ENCODE results near the gene KCNQ1.

The KCNQ1 gene

DNA sequence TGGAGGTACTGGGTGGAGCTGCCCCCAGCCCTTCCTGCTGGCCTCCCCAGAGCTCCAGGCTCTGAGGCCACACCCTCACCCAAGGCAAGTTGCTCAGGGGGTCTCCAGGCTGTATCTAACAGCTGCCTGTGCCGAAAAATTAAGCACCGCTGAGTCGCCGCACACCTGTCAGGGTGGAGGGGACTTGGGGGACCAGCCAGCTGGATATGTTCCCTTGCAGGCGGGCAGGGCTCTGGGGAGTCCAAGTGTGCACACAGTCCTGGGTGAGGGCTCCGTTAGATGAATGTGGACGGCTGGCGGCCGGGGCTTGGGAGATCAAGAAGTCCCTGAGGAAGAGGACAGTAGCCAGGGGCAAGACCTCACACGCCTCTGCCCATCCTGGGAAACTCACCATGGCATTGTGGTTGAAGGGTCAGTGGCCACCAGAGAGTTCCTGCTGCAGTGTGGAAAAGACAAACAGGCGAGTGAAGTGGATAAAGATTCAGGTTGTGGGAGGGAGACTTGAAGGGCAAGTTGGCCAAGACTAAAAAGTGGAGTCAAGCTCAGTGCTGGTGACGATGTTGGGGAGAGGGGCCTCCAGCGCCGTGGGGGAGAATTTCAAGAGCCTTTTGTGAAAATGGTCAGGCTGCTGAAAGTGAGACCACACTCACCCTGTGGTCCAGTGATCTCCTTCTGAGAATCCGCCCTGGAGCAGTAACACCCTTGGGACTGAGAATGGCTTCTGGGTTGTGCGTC is 371.1 kb downstream of the KCNQ1 start:
- DNase-seq = no peak

DNA sequence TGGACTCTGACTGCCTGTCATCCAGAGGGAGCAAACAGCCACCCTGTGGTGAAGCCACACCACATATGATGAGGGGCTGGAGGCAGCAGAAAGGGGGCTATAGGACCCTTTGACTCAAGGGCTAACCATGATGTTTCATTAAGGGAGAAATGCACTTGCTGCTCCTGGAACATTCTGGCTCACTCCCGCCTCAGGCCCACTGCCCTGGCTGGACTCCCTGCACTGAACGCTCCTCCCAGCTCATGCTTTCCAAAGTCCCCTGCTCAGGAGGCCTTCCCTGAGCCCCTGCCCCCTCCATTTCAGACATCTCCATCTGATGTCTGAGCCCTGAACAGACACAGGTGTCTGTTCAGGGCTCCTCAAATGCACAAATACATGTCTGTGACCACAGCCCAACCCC is 371.7 kb downstream of the KCNQ1 start:
- no peak for DNase-seq

DNA sequence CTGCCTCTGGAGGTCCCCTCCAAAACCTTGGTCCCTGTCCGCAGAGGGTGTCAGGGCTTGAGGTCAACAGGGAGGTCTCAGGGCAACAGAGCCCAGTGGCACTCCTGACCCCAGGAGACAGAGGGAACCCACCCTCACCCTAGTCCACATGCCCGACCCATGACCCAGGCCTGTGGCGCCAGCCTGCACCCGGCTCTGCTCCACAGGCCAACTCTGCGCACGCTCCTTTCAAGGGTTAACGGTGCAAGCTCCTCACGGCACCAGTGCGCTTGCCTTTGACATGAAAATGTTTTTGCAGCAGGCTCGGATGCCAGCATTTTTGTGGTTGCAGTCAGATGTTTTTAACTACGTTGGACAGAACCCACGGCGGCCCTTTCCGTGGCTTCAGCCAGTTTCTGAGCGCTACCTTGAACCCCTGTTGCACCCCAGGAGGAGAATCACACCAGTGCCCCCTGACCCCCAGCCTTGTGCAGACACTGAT is 372.2 kb downstream of the KCNQ1 start:
- no peak for DNase-seq

DNA sequence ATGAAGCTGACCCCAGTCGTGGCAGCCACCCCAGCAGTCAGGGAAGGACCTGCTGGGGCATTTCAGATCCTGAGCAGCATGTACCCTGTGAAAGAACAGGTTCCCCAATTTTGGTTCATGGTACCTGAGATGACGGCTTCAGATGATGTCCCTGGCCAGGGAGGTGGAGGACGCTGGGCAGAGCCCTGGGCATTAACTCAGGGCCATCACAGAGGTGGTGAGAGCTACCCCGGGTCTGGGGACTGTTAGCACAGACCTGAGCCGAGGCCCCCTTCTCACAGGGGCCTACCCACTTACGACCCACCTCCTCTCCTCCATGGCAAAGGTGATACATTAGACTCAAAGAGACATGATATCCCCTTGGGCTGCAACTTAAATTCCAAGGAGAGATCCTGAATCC is 372.6 kb downstream of the KCNQ1 start:
- no peak for DNase-seq

DNA sequence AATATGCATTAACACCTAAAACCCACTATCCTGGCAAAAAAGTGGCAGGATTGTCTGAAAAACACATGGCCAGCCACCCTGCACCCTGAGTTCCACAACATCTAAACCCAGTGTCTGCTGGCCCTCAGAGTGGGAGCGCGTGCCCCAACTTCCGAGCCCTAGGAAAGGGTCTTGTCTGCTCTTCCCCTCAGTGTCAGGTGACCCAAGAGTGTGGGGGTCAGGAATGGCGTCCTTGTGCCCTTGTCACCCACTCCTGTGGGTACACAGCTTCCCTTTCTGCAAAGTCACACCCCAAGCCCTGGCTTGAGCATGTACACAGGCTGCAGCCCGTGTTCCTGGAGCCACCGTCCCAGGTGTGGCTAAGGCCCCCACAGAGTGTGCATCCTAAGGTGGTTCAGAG is 373.2 kb downstream of the KCNQ1 start:
- no peak for DNase-seq

DNA sequence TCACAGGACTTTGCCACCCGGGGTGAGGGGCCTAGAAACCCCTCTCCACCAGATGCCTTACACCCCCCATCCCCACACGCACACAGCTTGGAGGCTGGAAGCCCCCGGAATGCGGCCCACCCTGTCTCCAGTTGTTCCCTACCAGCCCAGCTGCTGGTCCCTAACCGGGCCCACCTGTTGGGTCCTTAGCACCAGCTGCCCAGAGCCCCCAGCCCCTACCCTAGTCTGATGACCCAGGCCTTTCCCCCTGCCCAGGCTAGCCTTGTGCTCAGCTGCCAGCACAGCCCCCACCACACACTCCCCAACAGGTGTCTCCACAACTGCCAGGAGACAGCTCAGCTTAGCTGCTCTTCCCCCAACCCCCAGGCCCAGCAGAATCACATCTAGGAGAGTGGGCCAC is 373.7 kb downstream of the KCNQ1 start:
- no peak for DNase-seq

DNA sequence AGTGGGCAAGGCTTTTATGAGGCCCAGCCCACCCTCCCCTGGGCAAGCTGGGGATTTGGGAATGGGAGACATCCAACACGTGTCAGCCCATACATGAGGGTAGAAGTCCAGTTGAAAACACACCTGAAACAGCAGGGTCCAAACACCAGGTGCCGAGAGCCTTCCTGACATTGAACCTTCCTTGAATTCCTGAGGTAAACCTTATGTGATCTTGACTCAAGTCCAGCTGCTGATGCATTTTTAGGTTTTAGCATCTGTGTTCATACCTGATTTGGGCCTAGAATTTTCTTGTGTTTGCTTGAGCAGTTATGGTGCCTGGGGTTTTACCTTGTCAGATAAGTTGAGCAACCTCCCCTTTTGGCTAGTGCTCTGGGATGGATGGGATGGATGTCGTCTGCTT is 374.5 kb downstream of the KCNQ1 start:
- no peak for DNase-seq

DNA sequence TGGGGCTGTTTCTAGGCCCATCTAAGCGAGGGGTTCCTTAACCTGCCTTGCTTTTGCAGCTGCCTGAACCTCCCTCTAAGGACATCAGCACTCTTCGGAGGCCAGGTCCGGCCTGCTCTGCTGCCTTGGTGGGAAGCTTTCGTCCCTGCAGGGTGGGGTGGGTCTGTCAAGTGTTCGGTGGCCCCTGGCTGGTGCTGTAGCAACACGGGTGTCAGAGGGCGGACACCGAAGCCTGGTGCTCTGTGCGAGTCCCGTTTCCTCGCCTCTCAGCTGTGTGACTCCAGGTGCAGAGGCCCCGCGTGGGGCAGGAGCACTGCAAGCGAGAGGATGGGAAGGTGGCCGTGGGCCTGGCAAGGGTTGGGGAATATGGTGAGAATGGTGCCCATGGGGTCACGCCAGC is 376.2 kb downstream of the KCNQ1 start:
- DNase-seq = no peak

DNA sequence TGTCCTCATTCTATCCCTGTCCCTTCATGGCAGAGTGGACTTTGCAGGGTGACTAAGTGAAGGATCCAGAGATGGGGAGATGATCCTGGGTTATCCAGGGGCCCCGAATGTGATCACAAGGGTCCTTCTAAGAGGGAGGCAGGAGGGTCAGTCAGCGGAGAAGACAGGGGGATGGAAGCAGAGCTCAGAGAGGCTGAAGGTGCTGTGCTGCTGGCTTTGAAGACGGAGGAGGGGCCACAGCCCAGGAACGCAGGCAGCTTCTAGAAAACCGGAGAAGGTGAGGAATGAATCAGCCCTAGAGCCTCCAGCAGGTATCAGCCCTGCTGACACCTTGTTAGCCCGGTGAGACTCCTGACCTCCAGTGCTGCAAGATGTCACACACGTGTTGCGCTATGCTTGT is 377.1 kb downstream of the KCNQ1 start:
- DNase-seq = no peak

DNA sequence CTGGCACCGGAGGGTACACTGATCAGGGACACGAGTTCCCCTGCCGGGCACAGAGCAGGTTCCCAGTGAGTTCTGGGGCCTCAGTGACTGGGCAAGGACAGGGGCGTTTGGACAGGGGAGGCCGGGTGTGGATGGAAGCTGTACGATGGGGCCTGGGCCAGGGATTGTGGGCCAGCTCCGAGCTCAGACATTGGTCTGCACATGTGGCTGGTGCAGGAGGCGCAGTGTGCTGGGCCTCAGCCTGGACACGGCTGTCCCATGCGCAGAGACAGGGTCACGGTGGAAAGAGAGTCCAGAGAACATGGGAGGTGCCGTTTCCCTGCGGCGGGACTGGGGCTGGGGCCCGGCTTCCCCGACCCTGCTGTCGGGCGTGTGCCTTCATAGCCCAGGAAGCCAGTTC is 380.0 kb downstream of the KCNQ1 start:
- DNase-seq = no peak

DNA sequence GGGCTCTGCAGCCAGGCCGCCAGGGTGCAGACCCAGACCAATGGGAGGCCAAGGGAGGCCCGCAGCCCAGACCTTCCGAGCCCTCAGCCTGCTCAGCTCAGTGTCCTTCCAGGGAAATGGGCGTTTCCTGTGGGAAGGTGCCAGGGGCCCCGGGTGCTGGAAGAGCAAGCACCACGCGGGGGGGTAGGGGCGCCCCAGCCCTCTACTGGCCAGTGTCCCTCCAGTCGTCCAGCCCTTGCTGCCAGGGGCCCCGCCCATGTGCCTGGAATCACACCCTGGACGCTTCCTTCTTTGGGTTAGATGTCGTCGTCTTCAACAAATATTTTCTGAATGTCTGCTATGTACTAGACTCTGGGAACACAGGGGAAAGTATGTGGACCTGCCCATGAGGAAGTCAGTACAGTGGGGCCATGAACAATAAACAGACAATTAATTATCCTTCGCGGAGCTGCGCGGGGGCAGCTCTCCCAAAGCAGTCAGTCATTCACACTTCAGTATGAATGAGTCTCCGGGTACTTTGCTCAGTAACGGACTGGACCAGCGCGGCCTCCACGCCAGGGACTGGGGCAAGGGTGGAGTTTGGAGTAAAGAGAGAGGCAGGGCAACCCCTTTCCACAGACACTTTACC is 380.6 kb downstream of the KCNQ1 start:
- no peak for DNase-seq

DNA sequence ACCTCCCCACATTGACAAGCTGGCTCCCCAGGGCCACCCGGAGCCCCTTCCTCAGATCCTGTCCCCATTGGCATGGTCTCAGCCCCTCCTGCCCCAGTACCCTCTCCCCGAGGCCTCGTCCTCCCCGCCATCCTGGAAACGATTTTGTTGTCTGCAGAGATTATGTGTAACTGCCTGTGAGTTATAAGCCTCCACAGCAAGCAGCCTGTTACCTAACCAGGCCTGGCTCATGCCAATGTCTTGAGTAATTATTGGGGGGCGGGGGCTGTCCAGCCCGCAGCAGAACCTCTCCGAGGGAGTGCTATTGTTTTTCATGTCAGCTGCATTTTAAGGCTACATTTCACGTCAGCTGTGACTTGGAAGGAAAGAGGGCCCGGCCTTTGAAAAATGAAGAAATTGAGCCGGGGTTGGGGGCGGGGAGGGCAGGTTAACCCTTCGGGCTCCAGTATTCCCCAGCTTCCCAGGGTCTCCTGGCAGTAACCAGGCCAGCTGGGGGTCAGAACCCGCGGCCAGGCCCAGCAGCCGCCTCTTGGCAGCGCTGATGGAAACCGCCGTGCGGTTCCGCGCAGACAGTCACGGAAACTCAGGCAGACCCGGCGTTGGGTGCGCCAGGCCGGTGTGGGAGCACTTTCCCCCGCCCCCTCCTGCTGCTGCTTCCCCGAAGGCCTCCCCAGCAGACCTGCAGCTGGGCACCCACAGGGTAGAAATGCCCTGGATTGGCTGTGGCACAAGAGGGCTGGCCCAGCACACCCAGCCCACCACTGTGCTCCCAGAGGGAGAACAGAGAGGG is 381.3 kb downstream of the KCNQ1 start:
- DNase-seq = no peak

DNA sequence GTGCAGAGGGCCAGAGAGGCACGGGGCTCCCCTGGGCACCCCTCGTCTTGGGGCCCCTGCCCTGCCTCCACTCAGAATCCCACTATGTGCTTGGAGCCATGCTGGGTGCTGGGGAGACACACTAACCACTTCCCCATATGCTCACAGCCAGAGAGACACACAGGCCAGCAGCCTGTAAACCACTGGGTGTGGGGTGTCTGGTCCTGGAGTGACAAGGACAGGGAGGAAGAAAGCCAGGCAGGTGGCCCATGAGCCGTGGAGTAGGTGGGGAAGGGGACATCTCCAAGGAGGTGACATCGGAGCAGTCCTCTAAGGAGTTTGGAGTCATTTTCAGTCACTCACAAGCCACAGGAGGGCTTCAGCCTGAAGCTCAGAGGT is 381.9 kb downstream of the KCNQ1 start:
- no peak for DNase-seq

DNA sequence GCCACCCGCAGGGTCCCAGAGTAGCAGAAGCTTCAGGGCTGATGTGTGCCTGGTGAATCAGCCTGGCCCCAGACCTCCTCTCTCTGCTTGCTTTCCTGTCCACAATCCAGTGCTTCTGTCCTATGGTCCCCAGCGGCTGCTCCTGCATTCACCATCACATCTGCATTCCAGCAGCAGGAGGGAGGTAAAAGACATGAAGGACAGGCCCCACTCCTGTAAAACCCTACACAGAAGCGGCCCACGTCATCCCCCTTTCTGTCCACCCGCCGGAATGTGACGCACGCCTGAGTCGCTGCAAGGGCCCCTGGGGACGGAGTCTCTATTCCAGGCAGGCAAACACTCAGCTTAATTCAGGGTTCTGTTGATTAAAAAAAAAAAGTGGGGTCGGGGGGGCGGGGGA is 382.4 kb downstream of the KCNQ1 start:
- DNase-seq = no peak

DNA sequence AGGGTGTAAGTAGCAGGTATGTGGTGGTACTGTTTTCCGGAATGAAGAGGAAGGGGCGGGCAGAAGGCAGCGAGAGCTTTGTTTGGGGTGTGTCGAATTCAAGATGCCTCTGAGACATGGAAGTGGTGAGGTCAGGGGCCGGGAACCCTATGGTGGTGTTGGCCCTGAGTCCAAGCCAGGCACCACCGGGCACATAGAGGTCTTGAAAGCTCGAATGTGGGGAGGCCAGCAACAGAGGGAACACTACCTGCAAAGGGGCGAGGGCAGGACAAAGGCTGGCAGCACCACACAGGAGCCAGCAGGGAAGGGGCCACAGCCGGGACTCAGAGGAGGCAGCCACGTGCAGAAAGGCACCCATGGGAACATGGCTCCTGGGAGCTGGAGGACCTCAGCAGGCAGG is 383.0 kb downstream of the KCNQ1 start:
- DNase-seq = no peak

DNA sequence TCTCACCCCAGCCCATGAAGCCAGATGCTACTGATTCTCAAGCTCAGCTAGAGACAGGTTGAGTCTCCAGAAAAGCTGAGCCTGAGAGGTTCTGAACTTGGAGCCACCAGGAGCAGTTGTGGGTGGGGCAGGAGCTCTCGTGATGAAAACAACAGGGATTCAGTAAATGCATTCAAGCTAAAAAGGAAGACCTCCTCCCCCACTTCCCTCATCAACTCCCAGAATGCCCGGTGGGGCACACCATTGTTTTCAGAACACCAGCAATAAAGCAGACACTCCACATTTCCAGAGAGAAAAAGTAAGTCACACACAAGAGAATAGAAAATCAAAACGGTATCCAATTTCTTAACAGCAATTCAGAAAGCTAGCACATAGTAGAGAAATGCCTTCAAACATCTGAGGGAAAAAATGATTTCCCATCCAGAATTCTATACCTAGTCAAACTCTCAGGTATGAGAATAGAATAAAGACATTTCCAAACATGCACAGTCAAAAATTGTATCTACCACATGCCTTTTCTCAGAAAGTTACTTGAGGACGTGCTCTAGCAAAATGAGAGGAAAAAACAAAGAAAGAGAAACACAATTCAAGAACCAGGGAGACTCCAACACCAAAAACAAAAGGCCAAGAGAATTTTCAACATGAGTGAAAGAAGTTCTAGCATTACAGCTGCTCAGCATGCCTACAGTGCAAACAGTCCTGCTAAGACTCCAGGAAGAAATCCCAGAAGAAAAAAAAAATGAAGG is 383.9 kb downstream of the KCNQ1 start:
- no peak for DNase-seq

DNA sequence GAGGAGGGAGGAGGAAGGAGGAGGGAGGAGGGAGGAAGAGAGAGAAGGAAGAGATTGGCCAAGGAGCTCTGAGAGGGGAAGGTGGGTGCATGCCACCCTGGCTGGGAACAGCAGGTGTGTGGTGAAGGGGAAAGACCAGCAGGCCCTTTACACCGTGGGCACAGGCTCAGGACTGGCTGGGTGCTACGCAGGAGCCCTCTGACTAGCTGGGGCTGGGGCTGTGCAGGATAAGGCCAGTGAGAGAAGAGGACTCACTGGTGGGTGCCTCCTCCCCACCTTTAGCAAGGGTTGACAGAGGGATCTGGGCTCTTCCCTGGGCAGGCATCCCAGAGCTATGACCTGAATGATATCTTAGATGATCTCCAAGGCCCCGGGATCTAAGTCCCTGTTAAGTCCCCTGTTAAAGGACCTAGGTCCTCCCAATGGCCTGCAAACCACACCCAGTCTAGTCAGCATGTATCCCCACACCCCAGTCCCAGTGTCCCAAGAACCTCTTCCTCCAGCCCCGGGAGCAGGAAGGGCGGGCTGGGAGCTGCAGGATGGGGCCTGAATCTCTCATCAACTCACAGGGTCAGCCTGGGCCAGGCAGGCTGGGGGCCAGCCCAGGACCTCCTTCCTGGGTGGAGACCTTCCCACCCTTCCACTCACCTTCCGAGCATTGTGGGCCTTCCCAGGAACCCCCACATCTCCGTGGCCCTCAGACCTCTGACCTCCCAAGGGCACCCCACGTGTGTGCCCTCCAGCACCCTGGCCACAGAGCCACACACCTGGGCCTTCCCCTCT is 385.4 kb downstream of the KCNQ1 start:
- no peak for DNase-seq

DNA sequence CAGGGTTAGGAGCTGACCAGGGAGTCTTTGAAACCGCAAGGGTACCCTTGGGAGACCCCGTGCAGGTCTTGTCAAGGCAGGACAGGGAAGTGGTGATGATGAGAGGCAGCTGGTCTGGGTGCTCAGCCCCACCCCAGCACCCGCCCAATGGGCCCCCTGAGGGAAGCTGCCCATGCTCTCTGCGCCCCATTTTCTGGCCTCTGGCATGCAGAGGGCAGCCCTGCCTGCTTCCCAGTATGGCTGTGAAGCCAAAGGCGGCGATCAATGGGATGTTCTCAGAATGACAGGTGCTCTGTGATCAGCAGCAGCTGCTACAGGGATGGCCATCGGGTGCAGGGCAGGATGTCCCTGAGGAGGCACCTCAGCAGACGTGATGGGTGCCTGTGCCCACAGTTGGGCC is 386.1 kb downstream of the KCNQ1 start:
- DNase-seq = no peak

DNA sequence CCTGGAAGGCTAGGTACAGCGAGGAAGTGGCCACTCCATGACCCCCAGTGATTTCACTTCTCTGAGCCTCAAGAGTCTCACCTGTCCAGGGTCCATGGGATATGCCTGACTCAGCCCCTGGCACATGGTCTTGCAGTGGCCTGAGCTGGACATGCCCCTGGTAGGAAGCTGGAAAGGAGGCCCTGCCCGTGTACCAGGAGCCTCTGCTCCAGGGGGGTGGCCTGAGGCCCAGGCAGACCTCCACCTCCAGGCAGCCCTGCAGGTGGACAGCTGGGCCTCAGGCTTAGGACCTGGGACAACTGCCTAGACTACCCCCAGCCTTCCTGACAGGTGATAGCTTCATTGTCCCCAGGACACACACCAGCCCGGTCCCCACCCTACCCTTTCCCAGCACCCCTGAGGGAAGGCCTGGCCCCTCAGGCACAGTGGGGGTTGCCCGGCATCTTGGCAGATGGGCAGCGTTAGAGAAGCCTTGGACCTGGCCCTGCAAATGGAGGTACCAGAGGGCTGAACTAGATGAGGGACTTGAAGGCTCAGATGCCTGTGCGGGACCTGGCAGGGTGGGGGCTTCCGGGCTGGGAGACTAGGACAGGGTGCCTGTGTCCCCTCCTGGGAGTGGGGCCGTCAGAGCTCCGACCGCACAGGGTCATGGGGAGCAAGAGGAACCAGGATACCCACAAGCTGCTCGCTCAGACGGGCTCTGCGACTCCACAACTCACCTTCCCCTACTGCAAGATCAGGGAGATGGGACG is 387.1 kb downstream of the KCNQ1 start:
- no peak for DNase-seq

DNA sequence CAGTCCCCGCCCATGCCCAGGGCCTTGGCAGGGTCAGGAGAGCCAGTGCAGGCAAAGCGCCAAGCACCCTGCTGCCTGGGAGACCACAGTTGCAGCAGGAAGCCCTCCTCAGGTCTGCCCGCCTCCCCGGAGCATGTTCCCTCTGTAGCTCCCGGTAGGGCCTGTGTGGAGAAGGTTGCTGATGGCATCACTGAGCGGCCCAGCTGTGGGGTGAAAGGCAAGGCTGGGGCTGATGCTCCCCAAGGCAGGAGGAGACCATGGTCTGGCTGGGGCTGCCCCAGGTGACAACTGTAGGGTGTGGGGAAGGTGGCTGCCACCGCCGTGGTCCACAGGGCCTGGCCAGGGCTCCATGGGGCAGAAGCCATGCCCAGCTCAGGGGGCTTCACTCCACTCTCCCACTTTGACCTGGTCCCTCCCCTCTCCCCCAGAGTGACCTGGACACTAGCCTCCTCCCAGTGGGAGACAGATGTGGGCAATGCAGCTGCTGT is 387.8 kb downstream of the KCNQ1 start:
- no peak for DNase-seq

DNA sequence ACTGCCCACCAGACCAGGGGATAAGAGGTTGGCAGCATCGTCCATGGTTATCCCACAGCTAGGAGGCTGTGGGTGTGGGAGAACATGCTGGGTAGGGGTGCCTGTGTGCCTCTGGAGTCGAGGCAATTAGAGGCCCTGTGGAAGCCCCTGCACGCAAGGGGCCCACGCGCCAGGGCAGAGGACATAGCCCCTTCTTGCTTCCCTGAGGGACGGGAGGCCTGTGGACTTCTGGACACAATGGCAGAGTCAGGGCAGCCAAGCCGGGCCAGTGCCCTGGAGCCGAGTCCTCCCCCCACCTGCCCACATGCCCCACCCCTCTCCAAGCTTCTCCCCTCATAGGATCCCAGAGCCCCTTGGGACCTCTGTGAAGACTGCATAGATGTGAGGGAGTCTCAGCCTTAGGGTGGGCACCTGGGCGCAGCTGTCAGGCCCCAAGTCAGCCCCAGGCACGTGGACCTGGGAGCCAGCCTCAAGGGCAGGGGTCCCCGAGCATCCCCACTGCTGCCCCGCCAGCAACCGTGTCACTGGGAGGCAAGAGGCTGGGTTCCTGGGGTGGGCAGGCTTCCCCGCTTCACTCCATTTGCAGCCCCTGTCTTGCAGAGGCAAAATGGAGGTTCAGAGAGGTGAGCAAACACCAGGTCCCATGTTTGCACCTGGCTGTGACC is 388.4 kb downstream of the KCNQ1 start:
- DNase-seq = no peak

Data from stimulated activated CD4-positive, alpha-beta T cell treated with anti-CD3 and anti-CD28 coated beads, Interleukin-1b, Interleukin-23, amount 100 ng/mL, for 48 hours (primary cell).